NCI-H1417 treated with DMSO at 0.1 percent for 48 hours (cell line): ENCODE results near the gene COL9A1.

Experiments used
- DNase-seq: peaks from one replicate; lab custom pipeline; 2025; lab: John Stamatoyannopoulos, UW

Gene COL9A1

DNA sequence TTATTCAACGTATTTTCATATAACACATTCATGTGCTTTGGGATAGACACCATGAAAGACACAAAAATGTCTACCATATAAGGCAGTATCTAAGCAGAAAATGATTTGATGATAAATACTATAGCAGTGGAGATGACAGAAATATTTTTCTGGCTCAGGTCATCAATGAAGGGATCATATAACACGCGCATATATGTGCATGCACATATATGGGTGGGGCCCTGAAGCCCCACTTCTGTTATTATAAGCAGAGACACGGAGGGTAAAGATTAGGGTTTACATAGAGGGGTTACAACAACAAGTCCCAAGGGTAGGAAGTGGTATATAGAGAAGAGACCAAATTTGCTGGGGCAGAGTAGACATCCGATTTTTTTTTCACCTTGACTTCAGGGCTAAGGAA is 16.0 kb downstream of the COL9A1 start:
- DNase-seq, result no peak

DNA sequence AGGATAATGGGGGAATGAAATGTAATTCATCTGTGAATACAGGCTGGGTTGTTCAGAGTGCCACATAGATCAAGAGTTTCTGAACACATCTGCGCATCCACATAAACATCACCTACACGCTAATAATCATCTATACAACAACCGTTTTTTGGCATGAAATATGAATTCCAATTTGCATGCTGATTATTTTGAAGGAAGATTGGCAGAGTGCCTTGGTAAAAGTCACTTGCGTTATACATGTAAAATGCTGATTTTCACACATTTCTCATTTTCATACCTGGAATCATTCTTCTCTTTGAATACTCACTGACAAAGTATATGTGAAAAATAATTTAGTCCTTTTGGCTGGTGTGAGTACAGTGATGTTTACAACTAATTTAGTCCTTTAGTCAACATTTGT is 17.7 kb downstream of the COL9A1 start:
- no peak for DNase-seq

DNA sequence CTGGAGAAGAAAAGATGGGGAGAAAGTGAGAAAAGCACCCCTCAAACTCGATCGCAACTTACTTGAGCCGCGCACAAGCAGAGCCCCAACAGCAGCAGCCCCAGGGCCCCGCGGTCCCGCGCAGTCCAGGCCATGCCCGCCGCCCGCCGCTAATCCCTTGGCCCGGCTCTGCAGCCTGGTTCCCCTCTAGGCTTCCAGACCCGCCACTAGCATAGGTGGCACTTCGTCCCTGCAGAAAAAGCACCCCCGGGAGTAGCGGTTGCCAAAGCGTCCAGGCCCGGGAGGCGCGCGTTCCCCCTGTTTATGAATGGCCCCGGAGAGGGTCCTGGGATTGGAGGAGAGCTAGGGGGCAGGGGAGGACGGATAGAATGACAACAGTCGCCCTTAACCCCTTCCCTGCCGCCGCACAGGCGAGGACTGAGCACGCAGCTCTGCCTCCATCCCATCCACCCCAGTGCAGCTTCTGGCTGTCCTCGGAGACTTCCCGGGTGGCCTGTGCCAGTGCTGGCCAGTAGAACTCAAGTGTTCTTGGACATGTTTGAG is 19.9 kb downstream of the COL9A1 start:
- DNase-seq, result no peak

DNA sequence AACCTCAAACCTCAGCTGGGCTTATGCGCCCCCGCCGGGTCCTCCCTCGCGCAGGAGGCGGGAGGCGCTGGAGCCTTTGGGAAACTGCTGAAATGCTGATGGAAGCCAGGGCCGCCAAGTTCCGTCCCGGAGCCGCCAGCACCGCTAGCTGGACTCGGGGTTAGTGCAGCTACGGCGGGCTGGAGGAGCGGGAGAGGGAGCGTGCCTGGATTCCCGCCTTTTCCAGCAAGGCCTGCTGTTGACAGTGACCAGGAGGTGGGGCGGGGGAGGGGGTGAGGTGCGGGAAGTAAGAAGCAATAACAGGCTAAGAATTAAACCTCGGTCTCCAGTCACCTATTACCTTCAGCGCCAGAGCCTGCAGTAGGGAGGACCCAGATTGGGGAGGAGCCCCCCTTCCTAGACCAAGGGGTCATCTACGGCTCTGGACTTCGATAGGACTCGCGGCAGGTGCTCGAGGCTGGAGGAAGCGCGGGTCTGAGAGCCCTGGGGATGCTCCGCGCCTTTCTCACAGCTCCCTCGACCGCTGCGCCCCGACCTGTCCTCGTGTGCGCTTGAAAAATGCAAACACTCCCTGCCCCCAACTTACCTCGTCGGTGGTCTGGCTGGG is 20.5 kb downstream of the COL9A1 start:
- no peak for DNase-seq

DNA sequence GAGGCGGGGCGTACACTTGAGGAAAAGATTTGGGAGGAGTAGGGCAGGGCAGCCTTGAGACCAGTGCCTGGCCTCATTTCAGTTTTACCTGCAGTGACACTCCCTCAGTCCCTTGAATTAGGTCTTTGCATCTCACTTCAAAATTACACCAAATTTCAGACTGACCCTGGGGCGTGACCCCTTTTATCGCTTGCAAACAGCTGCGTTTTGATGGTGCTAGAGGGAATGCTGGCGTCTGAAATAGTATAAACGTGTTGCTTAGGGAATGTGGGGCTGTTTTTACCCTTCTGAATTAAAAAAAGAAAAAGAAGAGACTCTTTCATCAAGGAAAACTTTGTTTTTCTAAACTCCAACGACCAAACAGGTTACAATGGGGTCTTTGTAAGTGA is 21.0 kb downstream of the COL9A1 start:
- DNase-seq, result no peak

DNA sequence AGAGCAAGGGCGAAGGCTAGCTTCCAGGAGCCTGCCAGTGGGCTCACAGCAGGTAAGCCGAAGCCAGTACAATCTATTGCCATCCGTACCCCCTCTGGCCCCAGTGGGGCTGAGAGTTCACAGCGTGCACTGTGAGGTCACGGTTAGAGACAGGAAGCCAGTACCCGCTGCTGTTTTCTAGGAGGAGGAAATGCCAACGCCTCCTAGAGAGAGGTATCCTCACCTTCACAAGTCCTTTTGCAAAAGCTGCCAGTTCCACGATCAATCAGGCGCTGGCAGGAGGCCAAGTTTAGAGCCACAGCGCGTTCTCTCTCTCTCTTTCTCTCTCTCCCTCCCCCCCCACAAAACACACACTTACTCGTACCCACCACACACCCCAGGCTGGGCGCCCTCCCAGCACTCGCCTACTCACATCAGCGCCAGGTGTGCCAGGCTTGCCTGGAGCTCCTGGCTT is 22.5 kb downstream of the COL9A1 start:
- DNase-seq, result peak; percentile 42

DNA sequence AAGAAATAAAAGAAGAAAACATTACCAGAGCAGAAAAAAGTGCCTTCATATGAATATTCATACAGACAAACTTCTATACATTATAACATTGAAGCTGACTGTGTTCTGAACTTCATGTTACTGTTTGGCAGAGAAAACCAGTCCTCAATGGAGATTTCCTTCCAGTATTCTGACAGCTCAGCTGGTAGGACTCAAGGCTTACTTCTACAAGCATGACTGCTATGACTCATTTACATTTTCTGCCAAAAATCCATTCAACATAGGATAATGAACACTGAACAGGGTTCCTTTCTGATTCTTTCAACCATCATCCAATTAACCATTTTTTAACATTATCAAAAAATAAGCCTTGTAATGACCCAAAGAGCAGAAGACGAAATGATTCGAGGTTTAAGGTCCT is 25.4 kb downstream of the COL9A1 start:
- DNase-seq, result no peak

DNA sequence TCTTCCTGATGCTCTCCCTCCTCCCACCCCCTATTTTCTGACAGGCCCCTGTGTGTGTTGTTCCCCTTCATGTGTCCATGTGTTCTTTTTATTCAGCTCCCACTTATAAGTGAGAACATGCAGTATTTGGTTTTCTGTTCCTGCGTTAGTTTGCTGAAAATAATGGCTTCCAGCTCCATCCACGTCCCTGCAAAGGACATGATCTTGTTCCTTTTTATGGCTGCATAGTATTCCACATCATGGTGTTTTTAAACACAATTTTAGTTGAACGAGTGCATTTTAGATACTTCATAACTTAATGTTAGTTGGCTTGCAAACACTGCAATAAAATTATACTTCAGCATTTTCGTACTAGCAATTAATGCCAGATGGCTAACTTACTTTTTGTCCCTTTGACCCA is 28.5 kb downstream of the COL9A1 start:
- DNase-seq, result no peak

DNA sequence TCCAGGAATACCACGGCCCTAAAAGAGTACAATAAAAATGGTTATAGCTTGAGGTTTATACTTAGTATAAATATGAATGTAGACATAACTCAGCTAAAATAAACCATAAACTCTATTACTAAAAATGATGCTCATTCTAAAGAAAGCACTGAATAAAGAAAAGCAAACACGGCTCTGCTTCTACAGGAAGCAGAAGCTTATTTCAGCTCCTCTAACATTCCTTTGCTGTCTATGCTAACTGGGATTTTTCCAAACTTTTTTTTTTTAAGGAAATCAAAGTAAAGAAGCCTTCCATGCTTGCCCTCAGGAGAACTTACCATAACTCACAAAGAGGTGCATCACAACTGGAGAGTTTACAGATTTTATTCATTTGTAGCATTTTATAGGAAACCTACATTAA is 30.8 kb downstream of the COL9A1 start:
- no peak for DNase-seq

DNA sequence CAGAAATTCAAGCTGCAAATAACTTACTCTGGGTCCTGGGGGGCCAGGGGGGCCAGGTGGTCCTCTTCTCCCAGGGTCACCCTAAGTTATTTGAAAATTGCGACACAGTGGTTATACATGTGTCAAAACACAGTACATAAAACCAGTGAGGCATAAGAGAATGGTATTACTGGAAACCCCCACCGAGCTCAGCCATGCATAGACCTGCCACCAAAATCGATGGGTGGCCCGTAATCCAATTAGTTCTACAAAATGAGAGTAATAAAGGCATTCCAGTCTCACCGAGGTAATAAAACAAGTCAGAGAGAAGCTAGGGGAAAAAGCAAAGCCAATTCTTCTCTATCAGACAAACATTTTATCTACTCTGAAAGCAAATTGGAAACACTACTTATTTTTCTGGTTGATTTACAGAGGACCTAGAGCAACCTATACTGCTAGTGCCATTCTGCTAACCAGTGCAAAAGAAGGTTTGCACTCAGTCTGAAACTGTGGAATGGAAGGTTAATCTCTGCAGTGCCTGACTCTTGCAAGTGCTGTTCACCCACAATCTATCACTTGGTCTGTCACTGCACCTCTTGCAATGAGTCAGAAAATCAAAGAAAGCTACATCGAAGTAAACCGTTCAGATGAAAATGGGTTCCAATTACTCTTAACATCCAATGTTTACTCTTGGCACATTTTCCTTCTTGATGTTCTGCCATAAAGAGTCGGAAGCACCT is 32.4 kb downstream of the COL9A1 start:
- DNase-seq, result no peak

DNA sequence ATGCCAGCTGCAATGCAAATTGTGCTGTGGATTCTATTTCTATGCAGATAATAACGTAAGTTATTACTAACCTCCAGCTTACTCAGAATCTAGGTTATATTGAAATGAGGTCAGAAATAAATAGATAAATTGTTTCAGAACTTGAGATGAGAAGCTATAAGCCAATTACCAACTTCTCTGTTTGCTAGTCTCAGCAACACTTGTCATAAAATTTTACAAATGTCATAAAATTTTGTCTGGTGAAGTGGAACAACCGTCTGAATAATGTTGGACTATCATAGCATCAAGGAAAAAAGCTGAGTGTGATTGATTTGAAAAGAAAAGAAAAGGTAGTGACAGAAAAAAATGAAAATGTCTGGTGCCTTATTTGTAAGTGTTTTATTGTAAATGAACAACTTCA is 36.7 kb downstream of the COL9A1 start:
- DNase-seq, result no peak

DNA sequence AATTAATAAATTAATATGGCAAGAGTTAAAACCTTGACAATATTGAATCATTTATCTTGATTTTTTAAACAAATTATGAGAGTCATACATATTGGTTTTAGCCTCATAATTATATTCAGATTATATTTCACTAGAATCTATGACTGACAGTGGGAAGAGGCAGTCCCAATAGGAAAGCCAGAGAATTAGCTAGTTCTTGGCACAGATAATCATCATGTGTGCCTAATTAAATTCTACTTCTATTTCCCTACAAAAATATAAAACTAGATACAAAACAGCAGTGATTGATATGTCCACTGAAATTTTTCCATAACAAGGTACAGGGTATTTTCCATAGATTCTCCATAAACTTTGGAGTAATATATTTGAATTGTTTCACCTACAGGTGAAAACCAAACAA is 38.6 kb downstream of the COL9A1 start:
- no peak for DNase-seq

DNA sequence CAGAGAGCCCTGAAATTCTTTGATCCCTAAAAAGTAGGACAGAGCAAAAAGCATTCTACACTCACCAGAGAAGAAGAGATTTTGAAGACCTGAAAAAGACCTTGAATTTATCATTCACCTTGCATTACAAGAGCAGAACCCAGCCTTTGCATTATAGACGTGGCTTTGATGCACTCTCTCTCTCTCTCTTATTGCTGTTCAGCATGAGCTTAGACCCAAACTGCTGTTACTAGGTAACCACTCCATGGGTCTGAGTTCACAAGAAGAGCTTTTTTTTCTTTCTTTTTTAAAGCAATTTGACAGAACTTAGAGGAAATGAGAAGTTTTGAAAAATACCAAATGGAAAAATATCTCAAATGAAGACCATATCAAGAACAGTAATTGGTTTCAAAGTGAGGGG is 44.4 kb downstream of the COL9A1 start:
- DNase-seq, result no peak

DNA sequence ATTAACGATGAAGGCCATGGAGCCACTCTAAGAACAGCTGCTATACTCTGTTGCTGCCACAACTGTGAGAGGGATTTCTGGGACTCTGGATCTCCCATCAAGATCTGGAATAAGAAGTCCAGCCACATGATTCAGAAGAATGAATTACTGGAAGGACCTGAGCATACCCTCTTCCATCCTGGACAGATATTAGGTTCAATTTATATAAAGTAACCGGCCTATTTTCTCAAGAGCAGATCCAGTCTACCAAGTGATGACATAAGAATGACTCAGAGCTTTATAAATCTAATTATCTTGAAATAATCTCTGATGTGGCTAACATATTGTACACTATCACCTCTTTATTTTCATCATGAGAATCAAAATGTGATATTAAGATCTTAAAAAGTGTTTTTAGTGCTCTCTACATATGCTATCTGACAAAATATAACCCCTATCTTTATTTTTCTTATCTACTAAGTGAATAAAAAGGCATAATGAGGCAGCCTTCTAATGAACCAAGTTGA is 45.1 kb downstream of the COL9A1 start:
- DNase-seq, result no peak

DNA sequence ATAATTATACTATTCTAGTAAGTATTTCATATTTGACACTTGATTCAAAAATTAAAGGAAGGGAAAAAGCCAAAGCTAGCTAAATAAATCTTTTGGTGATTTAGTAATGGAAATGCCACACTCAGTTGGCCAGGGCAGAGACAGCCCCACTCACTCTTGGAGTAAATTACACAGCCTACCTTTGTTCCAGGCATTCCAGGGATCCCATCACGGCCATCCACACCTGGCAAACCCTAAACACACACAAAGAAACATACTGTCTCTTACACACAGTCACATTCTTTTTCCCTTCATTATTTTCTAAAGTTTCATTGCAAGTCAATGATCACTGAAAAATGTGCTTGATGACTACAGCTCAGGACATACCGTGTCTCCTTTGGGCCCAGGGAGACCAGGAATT is 48.1 kb downstream of the COL9A1 start:
- DNase-seq, result no peak

DNA sequence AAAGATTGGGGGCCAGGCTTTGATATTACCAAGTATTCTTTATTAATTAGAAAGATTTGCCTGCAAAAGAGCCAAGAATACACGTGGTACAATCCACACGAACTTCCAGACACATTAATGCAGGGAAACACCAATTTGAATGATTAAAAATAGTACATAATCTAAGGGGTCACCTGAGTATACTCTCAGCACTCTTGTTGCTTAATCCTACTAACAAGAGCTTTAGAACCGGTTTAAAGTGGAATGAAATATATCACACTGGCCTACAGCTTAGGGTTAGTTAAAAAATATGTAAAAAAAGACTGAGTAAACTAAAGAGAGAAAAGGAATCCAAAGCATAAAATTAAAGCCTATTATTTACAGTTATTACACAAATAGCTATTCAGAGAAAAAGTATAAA is 49.0 kb downstream of the COL9A1 start:
- no peak for DNase-seq

DNA sequence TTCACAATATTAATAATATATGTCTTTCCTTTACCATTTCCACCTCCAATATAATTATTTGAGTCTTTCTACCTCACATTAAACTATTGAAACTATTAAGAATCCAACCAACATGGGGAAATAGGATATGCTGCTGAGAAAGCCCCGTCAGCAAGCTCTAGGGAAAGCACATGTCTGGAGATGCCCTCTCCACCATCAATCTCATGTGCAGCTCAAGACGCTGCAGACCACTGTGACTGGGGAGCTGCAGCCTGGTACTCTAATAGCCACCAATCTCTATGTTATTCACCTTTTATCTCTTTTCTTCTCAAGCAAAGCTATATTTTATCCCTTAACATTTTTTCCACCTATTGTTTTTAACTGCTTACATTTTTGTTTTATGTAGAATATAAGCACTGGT is 50.3 kb downstream of the COL9A1 start:
- DNase-seq, result no peak

DNA sequence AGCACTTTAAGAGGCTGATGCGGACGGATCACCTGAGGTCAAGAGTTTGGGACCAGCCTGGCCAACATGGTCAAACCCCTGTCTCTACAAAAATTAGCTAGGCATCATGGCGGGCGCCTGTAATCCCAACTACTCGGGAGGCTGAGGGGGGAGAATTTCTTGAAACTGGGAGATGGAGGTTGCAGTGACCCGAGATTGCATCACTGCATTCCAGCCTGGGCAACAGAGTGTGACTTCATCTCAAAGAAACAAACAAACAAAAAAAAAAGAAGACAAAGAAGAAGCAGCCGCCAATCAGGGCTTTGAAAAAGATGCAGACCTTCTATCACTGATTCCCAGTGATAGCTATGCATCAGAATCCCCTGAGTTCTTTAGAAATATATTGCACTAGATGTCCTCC is 56.8 kb downstream of the COL9A1 start:
- no peak for DNase-seq

DNA sequence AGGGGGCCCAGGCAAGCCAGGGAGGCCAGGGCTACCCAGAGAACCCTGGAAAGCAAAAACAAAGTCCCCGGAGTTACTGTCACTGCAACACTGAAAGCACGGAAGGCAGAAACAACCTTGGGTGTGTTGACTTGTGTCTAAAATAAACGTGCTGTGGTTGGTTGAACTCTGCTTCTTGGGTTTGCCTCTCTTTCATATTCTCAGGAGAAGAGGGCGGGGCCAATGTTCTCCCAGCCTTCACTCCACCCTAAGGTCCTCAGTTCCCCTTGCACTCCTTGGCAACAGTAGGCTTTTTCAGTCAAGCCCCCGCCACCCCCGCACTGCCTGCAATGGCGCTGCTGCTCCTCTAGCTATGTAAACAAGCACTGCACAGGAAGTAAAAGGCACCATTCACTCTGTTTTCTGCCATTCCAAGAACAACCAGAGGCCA is 60.9 kb downstream of the COL9A1 start:
- no peak for DNase-seq

DNA sequence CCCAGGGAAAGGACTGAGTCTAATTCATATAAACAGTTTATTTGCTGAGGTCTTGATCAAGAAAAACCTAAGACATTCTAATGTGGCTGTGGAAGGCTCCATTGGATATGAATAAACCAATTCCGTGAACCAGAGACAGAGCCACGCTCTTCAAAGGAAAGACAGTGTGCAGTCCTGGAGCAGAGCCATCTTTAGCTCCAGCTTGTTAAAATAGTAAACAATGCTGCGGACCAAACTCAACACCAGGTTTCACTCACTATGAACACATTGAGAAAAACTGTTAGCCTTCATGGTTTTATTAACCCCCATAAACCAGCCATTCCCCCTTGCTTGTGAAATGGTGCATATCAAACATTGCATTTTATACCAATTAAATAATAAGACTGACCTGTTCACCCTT is 61.9 kb downstream of the COL9A1 start:
- DNase-seq, result no peak

DNA sequence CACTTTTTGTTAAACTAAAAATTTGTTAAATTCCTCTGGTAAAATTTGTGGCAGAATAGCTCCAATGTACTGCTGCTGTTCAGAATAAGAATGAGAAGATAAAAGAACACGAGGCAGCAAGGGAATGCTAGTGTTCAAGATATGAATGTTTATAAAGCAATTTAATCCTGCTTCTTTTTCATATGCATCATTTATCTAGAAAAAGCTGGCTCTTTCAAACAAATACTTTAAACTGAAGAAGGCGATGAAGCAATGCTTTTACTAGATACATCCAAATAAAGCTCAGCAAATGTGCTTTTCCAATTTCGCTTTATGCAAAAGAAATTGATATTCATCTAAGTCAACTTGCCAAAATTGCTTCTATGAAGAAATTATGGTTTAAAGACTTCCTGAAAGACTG is 66.5 kb downstream of the COL9A1 start:
- DNase-seq, result no peak

DNA sequence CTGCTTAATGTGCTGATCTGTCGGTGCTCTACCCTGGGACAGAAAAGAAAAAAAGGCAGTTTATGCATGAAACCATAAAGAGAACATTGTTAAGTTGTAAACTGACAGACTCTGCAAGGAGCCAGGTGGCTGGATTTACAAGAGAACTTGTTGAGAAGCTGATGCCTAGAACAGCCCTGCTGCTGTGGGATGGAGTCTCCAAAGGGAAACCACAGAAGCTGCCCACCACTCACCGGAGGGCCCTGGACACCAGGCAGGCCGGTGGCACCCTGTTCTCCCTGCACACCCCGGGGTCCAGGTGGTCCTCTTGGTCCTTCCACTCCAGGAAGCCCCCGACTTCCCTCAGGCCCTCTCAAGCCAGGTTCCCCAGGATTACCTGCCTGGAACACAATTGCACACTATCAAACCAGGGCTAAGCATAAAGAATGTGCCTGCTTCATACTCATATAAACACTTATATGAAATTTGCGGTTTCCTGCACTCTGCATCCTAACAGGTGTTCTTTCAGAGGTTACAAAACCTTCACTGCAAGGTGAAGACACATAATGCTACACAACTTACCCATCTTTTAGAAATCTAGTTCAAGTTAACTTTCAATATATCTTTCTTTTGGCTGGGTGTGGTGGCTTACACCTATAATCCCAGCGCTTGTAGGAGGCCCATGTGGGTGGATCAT is 68.2 kb downstream of the COL9A1 start:
- no peak for DNase-seq

DNA sequence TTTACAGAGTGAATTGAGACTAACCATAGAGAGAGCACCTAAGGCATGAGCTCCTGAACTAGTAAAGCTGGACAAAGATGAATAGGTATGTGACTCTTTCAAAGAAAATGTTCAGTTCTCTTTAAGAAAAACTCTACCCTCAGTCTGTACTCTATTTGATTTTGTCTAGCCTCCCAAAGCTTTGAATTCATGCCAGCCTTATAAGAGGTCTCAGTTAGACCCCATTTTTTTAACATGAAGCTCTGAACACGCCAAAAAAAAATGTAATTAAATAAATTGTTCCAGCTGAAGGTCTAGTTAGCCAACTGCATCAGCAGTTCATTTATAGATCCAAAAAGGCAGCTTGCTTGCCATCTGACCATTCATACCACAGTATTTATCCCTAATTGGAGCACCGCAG is 71.6 kb downstream of the COL9A1 start:
- no peak for DNase-seq
